Urinary bladder (tissue), 4 donors: Measurements from ENCODE around the gene DNAJC11. TPM values are rescaled to one million over a fixed set of nuclear protein-coding genes. Genes with fewer than 3 reads are reported as not detected.

Experiments used
- DNase-seq: peaks from one replicate; pipeline ENCODE4 v3.0.0-alpha.2; 2015; ENCODE audit errors: extremely low spot score
- H3K27ac ChIP-seq: one replicate; pipeline ENCODE4 v1.5.1; 2013; ENCODE audit warnings: low read depth, mild to moderate bottlenecking, moderate library complexity
- H3K36me3 ChIP-seq: one replicate; pipeline ENCODE4 v1.6.1; 2013; ENCODE audit warnings: mild to moderate bottlenecking, moderate library complexity; ENCODE audit not compliant: insufficient read depth
- H3K4me1 ChIP-seq: one replicate; pipeline ENCODE4 v1.6.1; 2013; ENCODE audit warnings: mild to moderate bottlenecking, moderate library complexity; ENCODE audit not compliant: insufficient read depth
- H3K4me3 ChIP-seq: one replicate; pipeline ENCODE4 v1.5.1; 2013; ENCODE audit warnings: low read depth, low read length
- WGBS: extraction: QIAGEN DNeasy Blood & Tissue Kit; methylation state at CpG from one replicate; pipeline ENCODE4 v1.1.7; 2013; 5-methylcytosine and 5-hydroxymethylcytosine counted together
- polyA plus RNA-seq: library from polyadenylated mRNA; stranded (reverse); fragments of 200-250 nt; gene quantifications from one replicate; pipeline ENCODE4 v1.2.3, GENCODE V29; 2013
- total RNA-seq: library from RNA; depleted of rRNA; stranded (reverse); fragments of >200 nt; gene quantifications from one replicate; pipeline ENCODE4 v1.2.3, GENCODE V29; 2014
- donor health status: healthy with polysubstance abuse.
- donor health status: healthy.

The DNAJC11 gene
- total and polyA plus RNA-seq, 2 donors, result 28.3 to 29.0 TPM

DNA sequence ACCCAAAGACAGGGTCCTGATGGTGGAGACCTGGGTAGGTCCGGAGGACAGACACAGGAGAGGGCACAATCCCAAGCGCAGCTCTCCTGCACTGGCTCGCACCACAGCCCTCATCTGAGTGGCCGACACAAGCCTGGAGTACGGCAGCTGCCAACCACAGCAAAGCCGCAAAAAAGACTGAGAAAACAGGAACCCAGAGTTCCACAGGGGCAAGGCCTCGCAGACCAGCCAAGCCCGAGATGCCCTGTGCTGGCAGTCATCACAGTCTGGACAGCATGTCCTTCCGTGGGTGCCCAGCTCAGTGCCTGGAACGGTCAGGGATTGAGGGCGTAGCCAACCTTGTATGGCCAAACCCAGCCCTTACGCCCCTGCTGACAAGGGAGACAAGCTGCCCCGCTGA lies 110.4 kb downstream of the DNAJC11 start:
- Histone ChIP-seq H3K27ac (no peak overlapping the region), H3K4me3 (no peak overlapping the region), H3K4me1 (no peaks in the 10 kb centered on the region), H3K36me3 (peaks cover 6% of the 10 kb centered on the region)
- WGBS, result 79% methylated on average over 13 of the region's 13 CpGs
- no peak for DNase-seq

DNA sequence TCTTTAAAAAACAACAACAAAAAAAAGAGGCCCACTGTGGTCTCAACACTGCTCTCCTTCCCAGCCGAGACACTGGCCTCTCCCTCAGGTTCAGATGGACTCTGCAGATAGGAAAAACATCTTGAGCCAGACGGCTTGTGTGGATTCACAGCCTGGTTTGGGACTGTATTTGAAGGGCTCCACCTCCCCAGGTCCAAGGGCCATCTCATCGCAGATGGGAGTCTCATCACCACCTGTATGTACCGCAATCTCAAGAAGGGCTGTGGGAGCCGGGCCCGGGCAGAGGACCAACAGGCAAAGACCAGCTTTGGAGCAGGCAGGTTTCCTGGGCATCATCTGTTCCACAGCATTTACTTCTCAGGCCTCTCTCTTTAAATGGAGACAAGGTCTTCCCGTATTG lies 111.6 kb downstream of the DNAJC11 start:
- no peaks in the 10 kb centered on the region for H3K4me1 ChIP-seq
- no peak for DNase-seq
- H3K4me3 ChIP-seq, result no peak overlapping the region
- H3K27ac ChIP-seq, result no peak overlapping the region
- 86% methylated on average over 7 of the region's 7 CpGs for WGBS
- peaks cover 6% of the 10 kb centered on the region for H3K36me3 ChIP-seq

GRCh38 chr1:6588893-6589520 lies 112.6 kb downstream of the DNAJC11 start:
- Histone ChIP-seq H3K36me3 (peaks cover 6% of the 10 kb centered on the region), H3K27ac (no peak overlapping the region), H3K4me3 (no peak overlapping the region), H3K4me1 (no peaks in the 10 kb centered on the region)
- DNase-seq, result no peak
- 76% methylated on average over 24 of the region's 24 CpGs for WGBS

GRCh38 chr1:6588128-6588892 lies 113.3 kb downstream of the DNAJC11 start:
- 79% methylated on average over 25 of the region's 25 CpGs for WGBS

DNA sequence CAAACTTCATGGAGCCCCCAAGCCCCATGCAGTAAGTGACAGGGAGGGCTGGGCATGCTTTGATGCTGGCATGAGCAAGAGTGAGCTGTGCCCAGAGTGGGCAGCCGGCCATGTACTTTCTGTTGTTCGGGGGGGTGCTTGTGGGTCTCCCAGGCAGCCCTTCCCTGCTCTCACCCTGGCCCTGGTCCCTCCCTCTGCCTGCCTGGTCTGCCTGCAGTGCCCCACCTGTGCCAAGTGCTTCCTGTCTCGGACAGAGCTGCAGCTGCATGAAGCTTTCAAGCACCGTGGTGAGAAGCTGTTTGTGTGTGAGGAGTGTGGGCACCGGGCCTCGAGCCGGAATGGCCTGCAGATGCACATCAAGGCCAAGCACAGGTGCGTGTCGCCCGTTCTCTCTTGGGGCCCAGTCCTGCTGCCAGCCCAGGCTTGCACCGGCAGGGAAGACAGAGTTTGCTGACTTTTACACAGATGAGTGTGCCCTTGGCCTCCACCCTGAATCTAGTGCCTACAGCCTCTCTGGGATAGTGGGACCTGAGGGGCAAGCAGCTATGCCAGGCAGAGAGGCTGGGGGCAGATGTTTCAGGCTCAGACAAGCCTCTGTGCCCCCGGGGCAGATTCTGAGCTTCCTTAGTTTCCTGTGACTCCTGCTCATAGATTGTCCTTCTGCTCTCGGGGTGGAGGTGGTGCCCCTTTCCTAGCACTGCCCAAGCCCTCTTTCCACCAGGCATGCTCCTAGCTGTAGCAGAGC lies 114.2 kb downstream of the DNAJC11 start:
- WGBS, result 64% methylated on average over 13 of the region's 13 CpGs
- H3K27ac ChIP-seq, result no peak overlapping the region
- H3K4me3 ChIP-seq, result no peak overlapping the region
- H3K36me3 ChIP-seq, result no peaks in the 10 kb centered on the region
- DNase-seq, result no peak
- no peaks in the 10 kb centered on the region for H3K4me1 ChIP-seq

More at GRCh38 chr1:6588128-6588892, 113.3 kb downstream of the DNAJC11 start:
- Histone ChIP-seq H3K4me3 (no peak overlapping the region), H3K36me3 (peaks cover 5% of the 10 kb centered on the region), H3K4me1 (no peaks in the 10 kb centered on the region), H3K27ac (no peak overlapping the region)
- no peak for DNase-seq

DNA sequence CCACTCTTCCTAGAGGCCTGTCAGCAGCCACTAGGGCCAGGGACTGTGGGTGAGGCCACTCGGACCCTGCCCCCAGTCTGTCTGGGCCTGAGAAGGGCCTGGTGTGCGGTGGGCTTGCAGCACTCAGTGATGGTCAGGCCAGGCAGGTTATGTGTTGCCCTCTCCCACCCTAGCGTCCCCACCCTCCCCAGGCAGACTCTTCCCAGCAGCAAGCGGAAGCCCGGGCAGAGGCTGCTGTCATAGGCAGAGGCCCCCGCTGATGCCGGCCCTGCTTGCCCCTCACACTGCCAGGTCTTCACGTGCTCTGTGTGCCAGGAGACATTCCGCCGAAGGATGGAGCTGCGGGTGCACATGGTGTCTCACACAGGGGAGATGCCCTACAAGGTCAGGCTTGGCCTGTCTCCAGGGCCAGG lies 115.2 kb downstream of the DNAJC11 start:
- WGBS, result 72% methylated on average over 11 of the region's 11 CpGs
- Histone ChIP-seq H3K4me1 (no peaks in the 10 kb centered on the region), H3K4me3 (no peak overlapping the region), H3K36me3 (no peaks in the 10 kb centered on the region), H3K27ac (no peak overlapping the region)
- DNase-seq, result no peak

GRCh38 chr1:6585841-6586240 lies 115.8 kb downstream of the DNAJC11 start:
- H3K4me3 ChIP-seq, result no peak overlapping the region
- 90% methylated on average over 7 of the region's 7 CpGs for WGBS
- no peaks in the 10 kb centered on the region for H3K36me3 ChIP-seq
- no peak overlapping the region for H3K27ac ChIP-seq
- no peak for DNase-seq
- no peaks in the 10 kb centered on the region for H3K4me1 ChIP-seq

GRCh38 chr1:6585081-6585722 lies 116.4 kb downstream of the DNAJC11 start:
- DNase-seq, result no peak
- 83% methylated on average over 12 of the region's 12 CpGs for WGBS
- H3K36me3 ChIP-seq, result no peaks in the 10 kb centered on the region
- no peak overlapping the region for H3K27ac ChIP-seq
- H3K4me3 ChIP-seq, result no peak overlapping the region
- peaks cover 2% of the 10 kb centered on the region for H3K4me1 ChIP-seq

Other genes starting within 250 kb of the DNAJC11 start
- 7.1 TPM for gene TNFRSF25, start 235.6 kb downstream of the DNAJC11 start, total RNA-seq
- gene TNFRSF25, start 235.6 kb downstream of the DNAJC11 start, polyA plus RNA-seq, result 4.3 TPM
- 9.9 TPM for gene PLEKHG5, start 210.1 kb downstream of the DNAJC11 start, total RNA-seq
- gene PLEKHG5, start 210.1 kb downstream of the DNAJC11 start, polyA plus RNA-seq, result 5.8 TPM
- 28.6 TPM for gene NOL9, start 147.3 kb downstream of the DNAJC11 start, total RNA-seq
- 4.0 TPM for gene NOL9, start 147.3 kb downstream of the DNAJC11 start, polyA plus RNA-seq
- not detected for gene TAS1R1, start 146.5 kb downstream of the DNAJC11 start, total RNA-seq
- 0.06 TPM for gene TAS1R1, start 146.5 kb downstream of the DNAJC11 start, polyA plus RNA-seq
- gene ZBTB48, start 121.8 kb downstream of the DNAJC11 start, total RNA-seq, result 19.6 TPM
- gene ZBTB48, start 121.8 kb downstream of the DNAJC11 start, polyA plus RNA-seq, result 32.2 TPM
- 17.0 TPM for gene KLHL21, start 98.9 kb downstream of the DNAJC11 start, total RNA-seq
- gene KLHL21, start 98.9 kb downstream of the DNAJC11 start, polyA plus RNA-seq, result 72.4 TPM
- 16.3 TPM for gene PHF13, start 88.1 kb downstream of the DNAJC11 start, total RNA-seq
- 19.0 TPM for gene PHF13, start 88.1 kb downstream of the DNAJC11 start, polyA plus RNA-seq
- 20.3 TPM for gene THAP3, start 76.9 kb downstream of the DNAJC11 start, total RNA-seq
- 29.6 TPM for gene THAP3, start 76.9 kb downstream of the DNAJC11 start, polyA plus RNA-seq
- gene CAMTA1, start 83.6 kb upstream of the DNAJC11 start, total RNA-seq, result 53.3 TPM
- 115 TPM for gene CAMTA1, start 83.6 kb upstream of the DNAJC11 start, polyA plus RNA-seq